AG08395 (cell line): ENCODE data around the gene DNAI4.
"Not testable (repeated sequence)": the region's sequence is repeated elsewhere in the genome, so short reads cannot be mapped to it uniquely, and the experiment has no call there.

Experiments
- DNase-seq: peaks from one replicate; pipeline ENCODE4 v3.0.0; 2012; ENCODE audit warnings: mixed read lengths, low spot score

The DNAI4 gene

DNA sequence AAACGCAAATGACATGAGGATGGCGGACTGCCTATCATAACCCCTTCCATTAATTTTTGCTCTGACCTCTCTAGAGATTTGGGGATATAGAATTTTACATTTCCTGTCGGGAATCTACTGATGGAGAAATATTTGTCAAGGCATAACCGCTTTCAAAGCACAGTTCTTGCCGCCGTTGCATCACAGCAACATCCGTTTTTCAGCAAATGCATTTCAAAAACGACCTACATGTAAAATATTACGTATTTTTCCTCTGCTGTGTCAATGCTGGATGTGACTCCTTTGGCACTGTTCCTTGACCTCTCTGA lies 5.0 kb upstream of the DNAI4 start:
- DNase-seq, result no peak

DNA sequence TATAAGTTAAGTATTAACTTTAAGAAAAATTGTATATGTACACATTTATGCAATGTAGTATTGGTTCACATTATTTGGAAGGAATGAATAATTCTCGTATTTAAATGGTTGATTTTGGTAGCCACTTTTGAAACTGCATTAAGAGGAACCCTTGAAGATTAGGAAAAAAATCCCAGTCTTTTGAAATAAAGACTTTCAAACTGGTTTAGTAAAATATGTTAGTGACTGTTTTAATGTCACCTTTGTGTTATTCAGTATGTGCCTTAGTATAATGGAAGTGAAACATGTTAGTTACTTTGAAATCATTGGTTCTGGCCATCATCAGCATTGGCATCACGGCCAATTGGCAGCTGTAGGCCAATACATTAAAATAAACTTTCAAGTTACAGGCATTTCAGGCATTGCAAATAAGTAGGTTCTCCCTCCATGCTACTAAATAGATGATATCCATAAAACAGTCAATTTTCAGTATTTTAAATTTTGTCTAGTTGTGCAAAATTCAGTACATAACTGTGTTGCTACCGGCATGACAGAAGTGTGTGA lies 4.6 kb upstream of the DNAI4 start:
- no peak for DNase-seq

DNA sequence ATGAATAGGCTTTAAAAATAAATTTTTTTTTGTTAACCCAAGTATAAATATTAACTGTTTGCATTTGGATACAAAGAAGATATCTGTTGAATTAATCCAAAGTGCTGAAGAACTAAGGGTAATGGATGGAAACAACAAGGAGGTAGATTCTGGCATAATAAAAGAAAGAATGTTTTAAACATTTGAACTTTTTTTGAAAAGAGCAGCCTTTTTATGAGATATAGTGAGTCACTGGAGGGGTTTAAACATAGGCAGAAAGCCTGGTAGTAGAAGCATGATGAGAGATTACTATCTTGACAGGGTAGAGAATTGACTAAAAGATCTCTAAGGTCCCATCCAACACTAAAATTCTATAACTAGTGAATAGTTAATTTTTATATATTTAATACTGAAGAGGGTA lies 2.9 kb upstream of the DNAI4 start:
- no peak for DNase-seq

DNA sequence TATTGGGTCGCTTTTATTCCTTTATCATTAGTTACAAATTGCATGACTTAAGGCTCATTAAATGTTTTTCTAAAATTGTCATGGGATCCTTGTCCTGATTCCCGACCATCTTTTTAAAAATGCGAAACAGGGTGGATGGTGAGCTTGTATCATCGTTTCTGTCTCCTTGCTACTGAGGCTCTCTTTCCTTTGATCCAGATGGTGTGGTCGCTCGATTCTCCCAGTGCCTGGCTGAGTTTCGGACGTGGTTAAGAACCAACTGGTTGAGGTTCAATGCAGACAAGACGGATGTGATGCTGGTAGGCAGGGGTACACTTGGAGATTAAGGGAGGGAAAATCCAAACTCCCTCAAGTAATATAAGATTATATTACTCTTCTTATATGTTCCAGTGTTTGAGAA lies 1.3 kb upstream of the DNAI4 start:
- no peak for DNase-seq

DNA sequence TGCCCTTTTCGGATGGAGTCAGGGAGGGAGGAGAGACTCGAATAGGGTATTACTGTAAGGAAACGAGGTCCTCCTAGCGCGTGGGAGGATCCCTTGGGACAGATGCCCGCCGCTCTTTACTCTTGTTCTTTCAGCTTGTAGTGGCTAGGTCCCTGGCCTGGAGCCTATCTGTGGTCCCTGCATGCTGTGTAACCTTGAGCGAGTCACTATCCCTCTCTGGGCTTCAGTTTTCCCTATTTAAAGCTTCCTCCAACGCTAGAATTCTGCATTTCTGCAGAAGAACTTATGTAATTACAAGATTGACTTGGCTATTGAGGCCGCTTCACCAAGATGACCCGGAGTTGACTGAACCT lies 878 bp upstream of the DNAI4 start:
- DNase-seq, result no peak

DNA sequence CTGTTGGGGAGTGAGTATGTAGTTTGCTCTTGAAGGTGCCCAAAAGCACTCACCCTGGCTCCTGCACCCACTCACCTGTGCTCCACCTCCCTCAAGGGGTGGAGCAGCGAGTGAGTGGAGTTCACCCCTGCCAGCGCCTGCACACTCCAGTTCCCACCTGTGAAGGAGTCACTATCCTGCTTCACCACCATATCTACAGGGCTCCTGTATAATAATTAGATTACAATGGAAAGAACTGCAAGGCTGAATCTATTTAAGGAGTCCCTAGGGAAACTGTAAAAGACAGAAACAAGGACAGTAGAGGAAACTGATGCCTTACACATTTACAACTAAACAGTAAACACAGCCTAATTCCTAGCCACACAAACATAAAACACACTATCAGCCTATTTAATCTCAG lies 4.1 kb downstream of the DNAI4 start:
- no peak for DNase-seq

DNA sequence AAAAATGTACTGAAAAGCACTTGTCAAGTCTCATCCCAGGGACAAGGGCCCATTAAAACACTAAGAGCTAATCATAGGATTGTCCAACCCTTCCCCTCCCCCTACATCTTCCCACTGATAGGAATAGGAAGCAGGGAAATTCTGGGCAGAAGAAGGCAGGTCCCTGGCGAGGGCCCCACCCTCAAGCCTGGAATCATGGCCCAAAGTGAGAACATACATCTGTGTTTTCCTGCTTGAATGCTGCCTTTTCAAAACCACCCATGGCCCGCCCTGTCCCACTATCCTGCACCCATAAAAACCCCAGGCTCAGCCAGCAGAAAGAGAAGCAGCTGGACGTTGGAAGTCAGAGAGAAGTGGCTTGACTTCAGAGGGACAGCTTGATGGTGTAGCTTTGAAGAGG lies 4.8 kb downstream of the DNAI4 start:
- DNase-seq, result no peak

DNA sequence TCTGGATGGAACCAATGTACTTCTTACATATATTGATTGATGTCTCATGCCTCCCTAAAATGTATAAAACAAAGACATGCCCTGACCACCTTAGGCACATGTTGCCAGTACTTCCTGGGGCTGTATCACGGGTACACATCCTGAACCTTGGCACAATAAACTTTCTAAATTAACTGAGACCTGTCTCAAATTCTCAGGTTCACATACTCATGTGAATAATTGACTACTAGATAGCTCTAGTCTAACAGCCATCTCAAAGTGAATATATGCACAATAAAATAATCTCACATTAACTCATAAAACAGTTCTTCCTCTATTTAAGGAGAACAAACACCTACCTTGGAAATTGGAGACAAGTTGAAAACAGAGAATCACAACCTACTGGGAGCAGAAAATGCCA lies 5.6 kb downstream of the DNAI4 start:
- no peak for DNase-seq

DNA sequence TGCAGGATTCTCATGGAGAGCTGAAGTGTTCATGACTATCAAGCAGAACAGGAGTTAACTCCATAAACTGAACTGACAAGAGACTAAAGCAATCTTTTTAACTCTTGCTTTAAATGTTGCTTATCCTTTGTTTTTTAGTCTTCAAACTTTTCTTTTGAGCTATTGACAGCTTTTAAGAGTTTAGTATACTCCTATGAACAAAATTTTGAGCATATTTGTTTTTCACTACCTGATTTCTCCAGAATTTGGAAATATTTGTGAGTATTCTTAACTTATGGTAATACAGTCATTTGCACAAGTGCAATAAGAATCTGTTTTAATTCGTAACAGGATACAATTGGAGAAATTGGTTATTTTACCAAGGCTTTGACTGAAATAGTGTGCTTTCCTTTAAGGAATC lies 7.2 kb downstream of the DNAI4 start:
- DNase-seq, result no peak

DNA sequence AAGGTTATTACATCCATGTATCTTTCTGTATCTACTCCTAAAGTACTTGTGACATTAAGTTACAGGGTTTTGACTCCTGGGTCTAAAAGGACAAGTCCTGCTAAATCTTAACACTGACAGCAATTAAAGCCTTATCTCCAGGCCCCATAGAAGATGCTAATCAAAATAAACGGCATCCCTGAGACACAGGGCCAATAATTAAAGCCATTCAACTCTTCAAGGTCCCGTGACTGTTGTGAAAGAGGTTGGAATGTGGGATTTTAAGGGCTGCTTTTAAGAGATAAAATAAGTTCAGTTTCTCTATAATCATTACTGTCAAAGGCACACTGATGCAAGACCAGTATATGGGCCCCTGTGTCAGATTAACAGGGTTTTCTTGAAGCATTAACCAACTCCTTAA lies 8.3 kb downstream of the DNAI4 start:
- DNase-seq, result no peak

DNA sequence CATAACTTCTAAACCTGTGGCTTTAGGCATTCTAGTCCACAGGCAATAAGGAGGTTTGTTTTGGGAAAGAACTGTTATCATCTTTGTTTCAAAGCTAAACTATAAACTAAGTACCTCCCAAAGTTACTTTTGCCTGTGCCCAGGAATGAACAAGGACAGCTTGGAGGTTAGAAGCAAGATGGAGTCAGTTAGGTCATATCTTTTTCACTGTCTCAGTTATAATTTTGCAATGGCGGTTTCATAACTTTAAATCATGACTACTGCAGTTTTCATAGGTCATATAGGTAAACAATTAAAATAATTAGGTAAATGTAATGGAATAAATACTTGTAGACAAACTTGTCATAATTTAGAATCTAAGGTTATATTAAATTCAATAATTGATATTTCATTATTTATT lies 9.5 kb downstream of the DNAI4 start:
- not testable (repeated sequence) for DNase-seq

DNA sequence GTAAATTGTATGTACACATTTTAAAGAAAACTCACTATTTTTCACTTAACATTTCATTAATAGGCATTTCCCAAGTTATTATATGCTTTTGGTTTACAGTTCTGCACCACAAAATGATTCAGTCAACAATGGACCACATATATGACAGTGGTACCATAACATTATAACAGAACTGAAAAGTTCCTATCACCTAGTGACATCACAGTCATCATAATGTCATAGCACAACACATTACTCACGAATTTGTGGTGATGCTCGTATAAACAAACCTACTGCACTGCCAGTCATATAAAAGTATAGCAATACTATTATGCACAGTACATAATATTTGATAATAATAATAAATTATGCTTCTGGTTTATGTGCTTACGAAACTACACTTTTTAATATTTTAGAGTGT lies 30.9 kb downstream of the DNAI4 start:
- no peak for DNase-seq

DNA sequence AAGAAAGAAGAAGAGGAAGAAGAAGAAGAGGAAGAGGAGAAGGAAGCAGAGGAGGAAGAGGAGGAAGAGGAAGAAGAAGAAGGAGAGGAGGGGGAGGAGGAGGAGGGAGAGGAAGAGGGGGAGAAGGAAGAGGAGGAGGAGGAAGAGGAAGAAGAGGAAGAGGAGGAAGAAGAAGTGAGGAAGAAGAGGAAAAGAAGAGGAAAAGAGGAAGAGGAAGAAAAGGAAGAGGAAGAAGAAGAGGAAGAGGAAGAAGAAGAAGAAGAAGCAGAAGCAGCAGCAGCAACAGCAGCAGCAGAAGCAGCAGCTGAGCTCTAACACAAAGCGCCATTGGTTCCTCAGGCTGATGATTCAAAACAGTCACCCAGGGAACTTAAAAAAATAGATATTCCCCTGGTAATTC lies 34.0 kb downstream of the DNAI4 start:
- DNase-seq, result no peak

DNA sequence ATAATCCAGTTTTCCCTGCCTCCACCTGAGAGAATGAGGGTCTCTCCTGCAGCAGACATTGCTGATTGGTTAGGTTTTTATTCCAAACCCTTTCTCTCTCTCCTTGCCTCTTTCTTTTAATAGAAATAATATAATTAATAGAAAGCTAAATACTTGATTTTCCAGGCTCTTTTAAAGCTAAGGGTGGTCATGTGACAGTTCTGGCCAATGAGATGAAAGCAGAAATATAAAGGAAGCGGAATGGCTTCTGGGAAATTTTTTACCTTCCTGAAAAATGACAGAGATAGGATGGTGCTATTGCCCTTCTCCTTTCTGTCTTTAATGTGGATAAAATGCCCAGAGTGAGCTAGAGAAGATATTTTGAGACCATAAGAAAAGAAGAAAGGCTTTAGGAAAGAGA lies 35.6 kb downstream of the DNAI4 start:
- DNase-seq, result no peak

DNA sequence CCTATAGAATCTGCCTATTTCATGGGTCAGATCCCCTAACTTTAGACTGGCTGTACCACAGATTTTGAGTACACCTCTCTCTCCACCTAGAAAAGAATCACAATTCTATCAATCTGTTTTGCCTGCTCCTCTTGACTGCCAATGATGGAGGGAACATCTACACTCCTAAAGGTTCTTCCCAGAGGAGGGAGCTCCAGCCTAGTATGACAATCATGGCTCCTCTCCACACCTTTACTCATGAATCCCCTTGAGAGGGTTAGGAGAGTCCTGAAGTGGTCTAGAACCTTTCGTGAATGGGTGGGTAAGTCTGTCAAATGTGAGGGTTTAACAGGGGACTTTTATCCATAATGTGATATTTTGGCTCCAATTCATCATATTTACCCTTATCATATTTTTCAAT lies 48.0 kb downstream of the DNAI4 start:
- DNase-seq, result no peak

DNA sequence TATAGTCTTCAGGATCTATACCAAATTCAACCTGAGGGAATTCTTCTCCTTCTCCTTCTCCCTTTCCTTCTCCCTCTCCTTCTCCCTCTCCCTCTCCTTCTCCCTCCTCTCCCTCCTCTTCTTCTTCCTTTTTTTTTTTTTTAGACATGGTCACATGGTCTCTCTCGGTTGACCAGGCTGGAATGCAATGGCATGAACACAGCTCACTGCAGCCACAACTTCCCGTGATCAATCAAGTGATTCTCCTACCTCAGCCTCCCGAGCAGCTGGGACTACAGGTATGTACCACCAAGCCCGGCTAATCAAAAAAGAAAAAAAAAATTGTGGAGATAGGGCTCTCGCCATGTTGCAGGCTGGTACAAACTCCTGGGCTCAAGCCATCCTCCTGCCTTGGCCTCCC lies 51.5 kb downstream of the DNAI4 start:
- no peak for DNase-seq

DNA sequence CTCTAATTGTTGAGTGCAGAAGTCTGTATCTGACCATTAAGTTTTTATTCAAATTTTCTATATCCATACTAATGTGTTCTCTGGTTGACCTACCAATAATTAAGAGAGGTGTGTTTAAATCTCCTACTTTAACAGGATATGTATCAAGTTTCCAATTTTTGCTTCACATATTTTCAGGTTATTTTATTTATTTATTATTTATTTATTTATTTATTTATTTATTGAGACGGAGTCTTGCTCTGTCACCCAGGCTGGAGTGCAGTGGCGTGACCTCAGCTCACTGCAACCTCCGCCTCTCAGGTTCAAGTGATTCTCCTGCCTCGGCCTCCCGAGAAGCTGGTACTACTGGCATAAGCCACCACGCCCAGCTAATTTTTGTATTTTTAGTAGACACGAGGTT lies 52.6 kb downstream of the DNAI4 start:
- DNase-seq, result not testable (repeated sequence)

DNA sequence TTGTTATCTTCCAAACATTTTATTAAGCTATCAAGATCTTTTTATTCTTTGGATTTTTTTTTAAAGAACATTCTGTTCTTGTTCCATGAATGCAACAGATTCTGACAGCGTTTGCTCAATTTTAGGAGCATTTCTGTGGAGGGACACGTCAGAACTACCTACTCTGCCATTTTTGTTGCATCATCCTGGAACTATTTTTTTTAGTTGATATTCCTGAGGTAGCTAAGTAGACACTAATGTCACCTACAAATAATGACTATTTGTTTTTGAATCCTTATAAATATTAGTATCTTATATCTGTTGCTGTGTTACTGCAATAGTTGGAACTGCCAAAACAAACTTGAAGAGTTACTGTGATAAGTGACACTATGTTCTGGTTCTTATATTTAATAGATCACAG lies 57.2 kb downstream of the DNAI4 start:
- no peak for DNase-seq

DNA sequence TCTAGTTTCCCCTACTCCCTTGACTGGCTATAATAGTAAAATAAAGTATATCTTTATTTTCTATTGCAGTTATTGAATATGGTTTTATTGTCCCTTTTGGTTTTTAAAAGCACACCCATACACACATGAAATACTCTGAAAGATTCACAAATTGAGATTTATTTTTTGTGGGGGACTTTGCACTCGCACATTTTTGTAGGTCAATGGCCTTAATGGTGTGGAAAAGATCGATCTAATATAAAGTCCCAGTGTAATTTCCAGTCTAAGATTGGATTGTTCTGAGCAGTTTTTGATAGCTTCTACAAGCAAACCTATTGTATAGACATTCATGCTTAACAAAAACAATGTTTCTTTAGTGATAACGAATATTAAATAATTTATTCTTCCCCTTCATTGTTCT lies 64.1 kb downstream of the DNAI4 start:
- DNase-seq, result no peak

DNA sequence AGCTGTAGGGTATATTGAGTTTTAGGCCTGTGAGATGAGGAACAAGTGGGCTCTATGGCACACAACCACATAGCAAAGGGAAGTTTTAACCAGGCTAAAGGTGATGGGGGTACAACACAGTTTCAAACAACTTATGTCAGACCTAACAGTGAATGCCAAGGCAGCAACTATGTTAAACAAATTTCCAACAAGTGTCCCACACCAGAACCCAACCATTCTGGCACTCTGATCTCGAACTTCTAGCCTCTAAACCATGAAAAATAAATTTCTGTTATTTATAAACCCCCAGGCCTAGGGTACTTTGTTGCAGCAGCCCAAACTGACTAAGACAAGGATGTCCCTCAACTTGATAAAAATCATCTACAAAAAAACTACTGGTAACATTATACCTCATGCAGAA lies 71.3 kb downstream of the DNAI4 start:
- no peak for DNase-seq

DNA sequence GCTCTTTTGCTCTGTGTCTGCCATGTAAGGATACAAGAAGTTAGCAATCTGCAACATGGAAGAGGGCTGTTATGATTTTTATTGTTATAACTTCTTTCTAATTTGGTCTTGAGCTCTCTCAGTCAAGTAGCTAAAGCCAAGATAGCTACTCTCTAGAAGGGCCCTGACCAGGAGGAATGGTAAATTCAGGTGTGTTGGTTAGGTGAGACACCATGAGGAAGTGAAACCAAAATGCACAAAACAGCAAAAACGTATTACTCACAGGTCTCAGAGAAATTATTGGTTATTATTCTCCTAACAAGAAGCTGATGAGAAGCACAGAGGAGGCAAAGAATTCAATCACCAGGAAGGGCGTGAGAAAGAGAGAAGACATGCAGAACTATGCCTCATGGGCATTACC lies 71.8 kb downstream of the DNAI4 start:
- DNase-seq, result no peak

DNA sequence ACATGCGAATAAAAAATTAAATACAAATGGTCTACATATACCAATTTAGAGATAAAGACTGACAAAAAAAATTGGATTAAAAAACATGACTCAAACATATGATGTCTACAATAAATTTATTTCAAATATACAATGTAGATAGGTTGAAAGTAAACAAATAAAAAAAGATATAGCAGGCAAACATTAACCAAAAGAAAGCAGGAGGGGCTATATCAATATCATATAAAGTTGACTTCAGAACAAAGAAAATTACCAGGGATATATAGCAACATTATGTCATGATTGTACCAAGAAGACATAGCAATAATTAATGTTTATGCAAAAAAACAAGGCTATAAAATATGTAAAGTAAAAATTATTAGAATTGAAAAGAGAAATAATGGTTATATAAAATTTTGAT lies 73.7 kb downstream of the DNAI4 start:
- no peak for DNase-seq

DNA sequence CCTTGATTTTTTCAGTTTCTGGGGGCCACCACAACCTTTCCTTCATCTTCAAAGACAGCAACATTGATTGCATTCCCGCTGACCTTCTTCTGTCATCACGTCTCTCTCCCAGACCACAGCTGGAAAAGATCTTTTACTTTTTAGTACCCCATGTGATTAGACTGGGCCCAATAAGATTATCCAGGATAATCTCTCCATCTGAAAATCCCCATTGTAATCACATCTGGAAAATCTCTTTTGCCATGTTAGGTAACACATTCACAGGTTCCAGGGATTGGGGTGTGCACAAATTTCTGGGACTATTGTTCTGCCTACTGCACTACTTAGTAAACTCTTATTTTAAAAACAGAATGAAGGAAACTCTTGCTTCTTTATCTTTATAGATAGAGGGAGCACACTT lies 76.5 kb downstream of the DNAI4 start:
- no peak for DNase-seq

DNA sequence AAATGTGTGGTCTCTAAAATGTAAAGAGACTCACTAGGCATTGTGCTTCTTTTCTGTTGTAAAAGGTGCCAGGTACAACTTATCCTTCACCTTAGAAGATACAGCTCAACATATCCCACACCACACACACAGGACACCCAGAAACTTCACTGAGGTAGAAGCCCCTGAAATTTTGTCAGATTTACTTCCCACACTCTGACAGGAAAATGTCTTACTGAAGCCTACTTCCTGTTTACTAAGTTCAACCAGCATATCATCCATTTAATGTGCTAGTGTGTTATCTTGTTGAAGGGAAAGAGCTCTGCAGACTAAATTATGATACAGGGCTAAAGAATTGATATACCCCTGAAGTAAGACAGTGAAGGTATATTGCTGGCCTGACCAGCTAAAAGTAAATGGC lies 83.7 kb downstream of the DNAI4 start:
- DNase-seq, result no peak

DNA sequence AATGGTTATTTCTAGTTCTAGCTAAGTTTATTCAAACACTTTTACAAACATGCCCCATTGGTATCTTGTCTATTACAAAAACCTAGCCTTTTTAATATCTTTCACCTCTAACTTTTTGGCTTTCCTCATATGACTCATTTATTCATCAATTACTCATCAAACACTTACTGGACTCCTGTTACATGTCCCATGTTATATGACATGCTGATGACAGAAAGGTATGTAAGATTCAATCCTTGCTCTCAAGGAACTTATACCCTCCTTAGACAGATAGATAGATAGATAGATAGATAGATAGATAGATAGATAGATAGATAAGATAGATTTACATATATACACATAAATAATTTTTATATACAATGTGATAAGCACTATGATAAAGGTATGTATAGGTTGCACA lies 89.7 kb downstream of the DNAI4 start:
- no peak for DNase-seq

DNA sequence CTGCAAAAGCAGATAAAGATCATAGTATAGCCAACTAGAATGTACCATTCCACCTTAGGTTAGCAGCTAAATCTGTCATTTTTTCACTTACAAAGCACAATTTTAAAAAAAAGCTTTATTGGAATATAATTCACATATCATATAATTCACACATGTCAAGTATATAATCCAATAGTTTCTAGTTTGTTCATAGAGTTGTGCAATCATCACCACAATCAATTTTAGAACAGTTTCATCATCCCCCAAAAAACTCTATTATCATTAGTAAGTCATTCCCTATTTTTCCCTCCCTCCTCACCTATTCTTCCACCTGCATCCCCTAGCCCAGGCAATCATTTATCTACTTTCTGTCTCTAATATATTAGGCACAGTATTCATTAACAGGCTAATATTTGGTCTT lies 91.5 kb downstream of the DNAI4 start:
- no peak for DNase-seq
